PC-9 (cell line): Measurements from ENCODE around the gene PLEKHA1.

Experiments
- CTCF ChIP-seq: fragments of 200-600 bp; sonication (generic); conservative IDR thresholded peaks from 2 replicates; pipeline ENCODE4 v1.6.1; 2017; ENCODE audit warnings: mixed run types, antibody characterized with exemption, mild to moderate bottlenecking, moderate library complexity
- EZH2 ChIP-seq: fragments of 200-600 bp; sonication (generic); IDR thresholded peaks from 2 replicates; pipeline ENCODE4 v1.8.0; 2017; ENCODE audit warnings: antibody characterized with exemption, low read depth

DNA sequence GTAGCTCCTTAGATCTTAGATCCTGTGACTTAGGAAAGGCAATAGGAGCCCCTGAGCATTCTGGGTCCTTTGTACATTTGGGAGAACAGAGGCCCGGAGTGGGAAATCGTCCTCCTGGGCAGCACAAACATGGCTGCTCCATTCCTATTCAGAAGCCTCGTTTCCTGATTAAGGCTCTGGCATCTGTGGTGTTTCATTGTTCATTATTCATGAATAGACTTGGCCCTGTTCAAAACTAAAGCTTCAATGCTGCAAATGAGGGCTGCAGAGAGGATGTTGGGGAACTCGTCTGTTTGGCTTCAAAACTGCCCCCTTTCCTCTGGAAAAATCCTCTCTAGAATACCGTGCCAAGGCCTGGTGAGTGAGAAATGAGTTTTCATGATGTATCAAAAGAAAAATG lies 83.4 kb downstream of the PLEKHA1 start:
- TF ChIP-seq CTCF (no peak), EZH2 (no peak)
